ENCODE results near the gene PKDCC. TPM values are rescaled to one million over a fixed set of nuclear protein-coding genes. Genes with fewer than 3 reads are reported as not detected.
"Not testable (repeated sequence)": the region's sequence is repeated elsewhere in the genome, so short reads cannot be mapped to it uniquely, and the experiment has no call there.

PKDCC gene
- total RNA-seq, 4 donors from 2014 or later = 155 to 328 (median 200) TPM

- no peaks in the 10 kb centered on the region for H3K27me3 ChIP-seq
- WGBS, 2 donors = 38 to 39% methylated on average over 1 of the region's 1 CpG
- H3K9me3 ChIP-seq = no peaks in the 10 kb centered on the region
- peaks cover 0 to 71% (median 22%) of the 10 kb centered on the region in 4 donors for H3K4me1 ChIP-seq
- TF ChIP-seq POLR2A (IDR thresholded peaks at IDR 0.05) (no peak), EP300 (IDR thresholded peaks at IDR 0.05) (no peak)
- TF ChIP-seq, protein P1, sequence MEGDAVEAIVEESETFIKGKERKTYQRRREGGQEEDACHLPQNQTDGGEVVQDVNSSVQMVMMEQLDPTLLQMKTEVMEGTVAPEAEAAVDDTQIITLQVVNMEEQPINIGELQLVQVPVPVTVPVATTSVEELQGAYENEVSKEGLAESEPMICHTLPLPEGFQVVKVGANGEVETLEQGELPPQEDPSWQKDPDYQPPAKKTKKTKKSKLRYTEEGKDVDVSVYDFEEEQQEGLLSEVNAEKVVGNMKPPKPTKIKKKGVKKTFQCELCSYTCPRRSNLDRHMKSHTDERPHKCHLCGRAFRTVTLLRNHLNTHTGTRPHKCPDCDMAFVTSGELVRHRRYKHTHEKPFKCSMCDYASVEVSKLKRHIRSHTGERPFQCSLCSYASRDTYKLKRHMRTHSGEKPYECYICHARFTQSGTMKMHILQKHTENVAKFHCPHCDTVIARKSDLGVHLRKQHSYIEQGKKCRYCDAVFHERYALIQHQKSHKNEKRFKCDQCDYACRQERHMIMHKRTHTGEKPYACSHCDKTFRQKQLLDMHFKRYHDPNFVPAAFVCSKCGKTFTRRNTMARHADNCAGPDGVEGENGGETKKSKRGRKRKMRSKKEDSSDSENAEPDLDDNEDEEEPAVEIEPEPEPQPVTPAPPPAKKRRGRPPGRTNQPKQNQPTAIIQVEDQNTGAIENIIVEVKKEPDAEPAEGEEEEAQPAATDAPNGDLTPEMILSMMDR (IDR thresholded peaks at IDR 0.05) = no peak
- H3K27ac ChIP-seq = peak overlapping the region; percentile 29 to 97 (median 57)
- no peak for DNase-seq (ENCODE audit: low spot score in 2 of 2)
- H3K4me3 ChIP-seq = no peak overlapping the region
- H3K36me3 ChIP-seq = peaks cover 0 to 29% (median 5%) of the 10 kb centered on the region in 3 donors
Observed at GRCh38 chr2:42061839-42062238, 14.0 kb downstream of the PKDCC start.

DNA sequence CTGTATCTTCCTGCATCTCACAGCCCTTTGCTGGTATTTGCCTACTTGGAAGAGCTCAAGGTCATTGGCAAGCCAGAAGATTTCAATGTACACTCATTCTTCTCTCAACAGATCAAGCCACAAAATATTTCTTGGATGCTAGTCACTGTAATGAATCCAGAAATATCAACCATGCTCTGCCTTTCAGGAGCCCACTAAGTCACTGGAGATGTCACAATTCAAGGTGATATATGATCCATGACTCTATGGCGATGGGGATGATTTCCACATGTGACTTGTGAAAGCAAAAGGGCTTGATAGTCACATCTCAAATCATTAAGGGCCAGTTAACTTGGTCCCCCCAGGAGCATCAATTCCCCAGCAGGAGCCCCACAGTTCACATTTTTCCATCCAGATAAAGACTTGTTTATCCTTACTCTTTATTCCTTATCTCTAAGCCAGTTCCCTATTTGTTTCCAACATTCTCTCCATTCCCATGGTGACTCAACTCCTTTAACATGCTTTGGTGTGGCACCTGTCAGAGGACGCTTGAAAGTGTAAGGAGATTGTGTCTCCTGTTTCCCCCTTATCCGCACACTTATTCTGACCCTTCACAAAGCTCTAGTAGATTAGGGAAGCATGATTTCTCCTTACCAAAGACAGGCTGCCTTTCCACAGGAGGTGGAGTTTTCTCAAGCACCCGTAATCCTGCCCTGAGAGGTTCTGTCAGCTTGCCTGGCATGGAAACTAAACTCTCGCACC, 15.8 kb downstream of the PKDCC start:
- Histone ChIP-seq H3K27me3 (no peaks in the 10 kb centered on the region), H3K4me1 (peaks cover 0 to 53% (median 17%) of the 10 kb centered on the region in 4 donors), H3K27ac (peak overlapping the region in 2 of 4 donors; percentile 28 to 56), H3K36me3 (peaks cover 0 to 11% (median 0%) of the 10 kb centered on the region in 3 donors), H3K4me3 (no peak overlapping the region), H3K9me3 (no peaks in the 10 kb centered on the region)
- DNase-seq (ENCODE audit: low spot score in 2 of 2) = no peak
- TF ChIP-seq EP300 (IDR thresholded peaks at IDR 0.05) = no peak
- no peak for TF ChIP-seq POLR2A (IDR thresholded peaks at IDR 0.05)
- TF ChIP-seq, protein P1 (IDR thresholded peaks at IDR 0.05) = no peak
- WGBS, 2 donors = 68 to 73% methylated on average over 5 of the region's 5 CpGs

DNA sequence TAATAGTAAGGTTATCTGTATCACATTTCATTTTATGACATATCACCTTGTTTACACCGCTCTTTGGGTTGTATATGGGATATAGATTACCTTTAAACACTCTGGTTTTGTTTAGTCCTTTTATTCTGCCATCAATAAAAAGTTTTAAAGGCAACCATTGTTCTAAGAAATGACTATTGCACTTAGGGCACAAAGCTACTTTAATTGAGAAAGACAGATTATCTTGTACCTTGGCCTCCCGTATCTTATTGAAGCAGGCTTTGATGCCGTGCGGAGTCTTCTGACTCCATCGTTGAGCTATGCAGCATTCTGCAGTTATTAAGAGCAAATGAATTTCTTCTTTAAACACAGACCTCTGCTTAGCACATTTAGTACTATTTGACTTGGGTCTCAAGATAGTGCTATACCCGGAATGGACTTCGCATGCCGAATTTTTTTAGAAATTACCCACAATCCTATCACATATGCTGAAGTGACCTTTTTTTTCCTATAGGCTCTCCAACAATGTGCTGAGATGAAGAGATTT, 16.7 kb downstream of the PKDCC start:
- H3K4me3 ChIP-seq = no peak overlapping the region
- H3K27me3 ChIP-seq = no peaks in the 10 kb centered on the region
- WGBS, 2 donors = 41 to 48% methylated on average over 8 of the region's 8 CpGs
- no peaks in the 10 kb centered on the region for H3K9me3 ChIP-seq
- no peak for DNase-seq (ENCODE audit: low spot score in 2 of 2)
- peaks cover 0 to 46% (median 17%) of the 10 kb centered on the region in 4 donors for H3K4me1 ChIP-seq
- peaks cover 0 to 2% (median 0%) of the 10 kb centered on the region in 3 donors for H3K36me3 ChIP-seq
- peak in 1 of 2 donors; percentile 8 for TF ChIP-seq EP300 (IDR thresholded peaks at IDR 0.05)
- TF ChIP-seq, protein P1 (IDR thresholded peaks at IDR 0.05) = no peak
- peak overlapping the region in 2 of 4 donors; percentile 28 to 56 for H3K27ac ChIP-seq

- not testable (repeated sequence) for H3K27ac ChIP-seq
- peaks cover 0 to 33% (median 8%) of the 10 kb centered on the region in 4 donors for H3K4me1 ChIP-seq
- 88 to 97% methylated on average over 5 of the region's 5 CpGs for WGBS, 2 donors
Observed at GRCh38 chr2:42065753-42066152, 17.9 kb downstream of the PKDCC start.

GRCh38 chr2:42067001-42067400, 19.2 kb downstream of the PKDCC start:
- DNase-seq (ENCODE audit: low spot score in 2 of 2); H3K4me3 ChIP-seq; H3K36me3 ChIP-seq; H3K9me3 ChIP-seq; H3K27ac ChIP-seq; H3K27me3 ChIP-seq: not testable (repeated sequence)
- 96% methylated on average over 9 of the region's 9 CpGs for WGBS, 2 donors
- H3K4me1 ChIP-seq = peaks cover 0 to 29% (median 1%) of the 10 kb centered on the region in 4 donors

More at GRCh38 chr2:42065753-42066152, 17.9 kb downstream of the PKDCC start:
- not testable (repeated sequence) for H3K9me3 ChIP-seq; H3K27me3 ChIP-seq; H3K4me3 ChIP-seq; DNase-seq (ENCODE audit: low spot score in 2 of 2); H3K36me3 ChIP-seq

DNA sequence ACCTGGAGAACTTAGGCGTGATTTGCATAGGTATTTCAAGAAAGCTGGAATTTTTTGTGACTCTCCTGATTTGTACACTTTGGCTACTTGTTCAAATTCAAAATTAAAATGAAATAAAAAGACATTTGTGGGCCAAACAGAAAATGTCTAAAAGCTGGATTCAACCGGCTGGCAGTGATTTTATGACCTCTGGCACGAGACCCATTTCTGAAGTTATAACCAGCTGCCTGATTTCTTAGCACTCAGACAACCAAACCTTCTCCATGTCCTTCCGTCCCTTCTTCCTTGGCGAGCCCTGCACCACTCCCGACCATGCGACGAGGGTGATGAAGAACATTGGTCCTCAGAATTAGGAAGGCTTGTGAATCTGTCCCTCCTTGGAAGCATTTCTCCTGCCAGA, 19.7 kb downstream of the PKDCC start:
- H3K36me3 ChIP-seq = no peaks in the 10 kb centered on the region
- H3K9me3 ChIP-seq = no peaks in the 10 kb centered on the region
- WGBS, 2 donors = 82 to 85% methylated on average over 8 of the region's 8 CpGs
- H3K4me3 ChIP-seq = no peak overlapping the region
- H3K27ac ChIP-seq = no peak overlapping the region
- no peak for TF ChIP-seq EP300 (IDR thresholded peaks at IDR 0.05)
- TF ChIP-seq POLR2A (IDR thresholded peaks at IDR 0.05) = no peak
- TF ChIP-seq, protein P1 (IDR thresholded peaks at IDR 0.05) = no peak
- H3K27me3 ChIP-seq = no peaks in the 10 kb centered on the region
- H3K4me1 ChIP-seq = peaks cover 0 to 34% (median 4%) of the 10 kb centered on the region in 4 donors
- DNase-seq (ENCODE audit: low spot score in 2 of 2) = no peak

All from tibial nerve (tissue), 4 donors.